ENCODE measurements around the gene ZC3H13.
"Not testable (repeated sequence)": the region's sequence is repeated elsewhere in the genome, so short reads cannot be mapped to it uniquely, and the experiment has no call there.

Gene ZC3H13

GRCh38 chr13:46004491-46004890, 48.1 kb downstream of the ZC3H13 start:
- no peak for DNase-seq

GRCh38 chr13:45996631-45997030, 55.9 kb downstream of the ZC3H13 start:
- no peak for DNase-seq

DNA sequence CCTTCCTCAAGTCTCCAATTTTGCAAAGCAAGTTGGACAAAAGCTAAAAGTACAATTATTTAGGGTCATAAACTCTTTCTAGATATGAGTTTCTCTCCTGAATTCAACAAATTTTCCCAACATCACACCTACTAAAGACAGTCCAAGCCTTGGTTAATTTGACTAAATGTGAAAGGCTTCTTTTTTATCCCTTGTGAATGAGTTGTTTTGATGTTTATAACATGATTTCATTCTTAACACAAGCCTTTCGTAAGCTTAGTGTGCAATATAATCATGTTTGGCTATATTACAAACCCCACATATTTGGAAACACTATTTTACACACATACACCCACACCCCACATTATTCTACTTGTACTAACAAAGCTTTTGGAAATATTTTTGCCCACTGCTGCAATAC, 57.3 kb downstream of the ZC3H13 start:
- DNase-seq, result no peak

GRCh38 chr13:45994752-45995151, 57.8 kb downstream of the ZC3H13 start:
- DNase-seq, result no peak

DNA sequence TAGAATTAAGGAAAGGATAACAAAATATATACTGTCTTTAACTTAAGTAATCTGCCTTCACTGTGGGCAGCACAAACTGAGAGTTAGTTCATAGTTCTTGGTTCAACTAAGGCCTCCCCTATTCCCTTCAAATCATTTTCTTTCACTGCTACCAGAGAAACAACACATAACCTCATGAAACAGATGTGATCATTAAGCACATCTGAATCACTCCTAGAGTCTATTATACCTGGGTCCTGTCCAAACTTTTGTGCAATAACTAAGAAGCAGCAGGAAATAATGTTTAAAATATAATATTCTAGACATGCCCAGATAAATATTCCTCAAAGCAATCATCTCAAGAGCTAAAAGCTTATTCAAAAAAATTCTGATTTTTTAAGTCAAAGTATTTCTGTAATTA, 62.9 kb downstream of the ZC3H13 start:
- DNase-seq, result no peak

DNA sequence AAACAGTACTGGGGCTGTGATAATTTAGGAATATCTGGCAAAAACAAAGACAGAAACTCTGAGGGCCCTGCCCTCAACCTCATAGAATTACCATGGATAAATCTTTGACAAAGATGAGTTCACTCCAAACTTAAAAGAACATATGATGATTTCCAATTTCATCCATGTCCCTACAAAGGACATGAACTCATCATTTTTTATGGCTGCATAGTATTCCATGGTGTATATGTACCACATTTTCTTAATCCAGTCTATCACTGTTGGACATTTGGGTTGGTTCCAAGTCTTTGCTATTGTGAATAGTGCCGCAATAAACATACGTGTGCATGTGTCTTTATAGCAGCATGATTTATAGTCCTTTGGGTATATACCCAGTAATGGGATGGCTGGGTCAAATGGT, 71.4 kb downstream of the ZC3H13 start:
- not testable (repeated sequence) for DNase-seq

DNA sequence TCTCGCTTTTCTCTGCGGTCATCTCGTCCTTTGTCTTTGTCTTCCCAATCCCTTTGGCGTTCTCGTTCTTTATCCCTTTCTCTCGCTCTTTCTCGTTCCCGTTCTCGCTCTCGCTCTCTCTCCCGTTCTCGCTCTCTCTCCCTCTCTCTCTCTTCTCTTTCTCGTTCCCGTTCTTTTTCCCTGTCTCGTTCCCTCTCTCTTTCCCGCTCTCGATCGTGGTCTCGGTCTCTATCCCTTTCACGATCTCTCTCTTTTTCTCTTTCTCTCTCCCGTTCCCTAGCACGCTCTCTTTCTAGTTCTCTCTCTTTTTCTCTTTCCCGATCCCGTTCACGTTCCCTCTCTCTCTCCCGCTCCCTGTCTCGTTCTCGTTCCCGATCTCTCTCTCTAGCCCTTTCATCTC, 77.2 kb downstream of the ZC3H13 start:
- DNase-seq, result no peak

DNA sequence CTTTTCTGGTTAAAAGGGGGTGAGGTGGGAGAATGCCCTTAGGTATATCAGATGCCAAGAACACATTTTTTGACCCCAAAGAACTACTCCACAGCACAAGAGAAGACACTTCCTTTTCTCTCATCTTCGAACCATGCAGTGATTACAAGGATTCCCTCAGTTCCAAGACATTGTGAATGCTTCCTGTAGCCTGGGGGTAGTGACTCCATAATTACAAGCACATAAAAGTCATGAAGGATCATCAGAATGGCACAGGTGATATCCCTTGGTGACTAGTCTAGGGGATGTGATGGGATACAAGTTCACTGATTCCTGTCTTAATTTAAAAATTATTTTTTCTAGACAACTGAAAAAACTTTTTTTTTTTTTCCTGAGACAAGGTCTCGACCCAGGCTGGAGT, 78.0 kb downstream of the ZC3H13 start:
- DNase-seq, result no peak

DNA sequence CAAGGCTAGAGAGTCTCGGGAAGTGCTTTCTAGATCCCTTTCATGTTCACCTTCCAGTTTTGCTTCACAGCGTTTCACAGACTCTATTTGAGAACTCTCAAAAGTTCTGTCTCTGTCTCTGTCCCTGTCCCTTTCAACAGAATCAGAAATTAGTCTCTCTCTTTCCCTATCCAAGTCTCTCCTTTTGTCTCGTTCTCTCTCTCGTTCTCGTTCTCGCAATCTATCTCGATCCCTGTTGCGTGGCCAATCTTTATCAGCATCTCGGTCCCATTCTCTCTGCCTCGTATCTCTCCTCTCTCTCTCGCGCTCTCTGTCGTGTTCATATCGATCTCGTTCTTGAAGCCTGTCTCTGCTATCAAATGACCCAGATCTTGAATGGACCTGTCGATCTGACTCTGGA, 85.0 kb downstream of the ZC3H13 start:
- DNase-seq, result no peak

- no peak for DNase-seq
Observed at GRCh38 chr13:45966715-45967114, 85.8 kb downstream of the ZC3H13 start.

GRCh38 chr13:45961468-45961867, 91.1 kb downstream of the ZC3H13 start:
- DNase-seq, result no peak

GRCh38 chr13:45954836-45955800, 97.4 kb downstream of the ZC3H13 start:
- no peak for DNase-seq

- no peak for DNase-seq
Observed at GRCh38 chr13:45953082-45953481, 99.5 kb downstream of the ZC3H13 start.

DNA sequence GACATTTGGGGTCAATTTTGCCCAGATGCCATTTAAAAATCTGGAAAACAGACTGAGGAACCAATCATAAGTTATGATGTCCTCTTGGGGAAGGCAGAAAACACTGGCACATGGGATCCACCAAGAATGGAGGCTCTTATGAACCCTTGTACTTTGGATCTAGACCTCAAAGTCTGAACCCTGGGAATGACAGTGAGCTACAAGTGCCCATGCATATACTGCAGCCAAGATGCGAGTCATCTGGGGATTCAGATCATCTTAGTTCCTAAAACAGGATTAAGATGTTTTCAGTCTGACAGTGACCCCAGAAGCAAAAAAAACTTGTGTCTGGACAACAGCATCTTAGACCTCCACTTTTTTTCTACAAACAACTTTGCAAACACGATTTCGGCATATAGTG, 100.8 kb downstream of the ZC3H13 start:
- no peak for DNase-seq

GRCh38 chr13:45951166-45951565, 101.4 kb downstream of the ZC3H13 start:
- DNase-seq, result no peak

GRCh38 chr13:45950386-45951000, 102.1 kb downstream of the ZC3H13 start:
- DNase-seq, result no peak

DNA sequence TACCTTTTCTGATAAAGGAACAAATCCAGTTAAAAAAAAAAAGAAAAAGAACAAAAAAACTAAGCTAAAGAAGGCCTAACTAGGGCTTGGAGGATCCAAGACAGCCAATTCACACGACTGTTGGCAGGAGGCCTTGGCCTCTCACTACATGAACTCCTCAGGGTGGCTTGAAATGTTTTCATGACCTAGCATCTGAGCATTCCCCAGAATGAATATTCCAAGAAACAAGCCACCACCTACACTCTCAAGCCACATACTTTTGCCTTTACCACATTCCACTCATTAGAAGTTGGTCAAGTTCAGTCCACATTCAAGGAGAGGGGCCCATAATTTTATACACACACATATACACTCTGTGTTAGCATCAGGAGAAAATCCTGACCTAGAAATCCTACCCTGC, 103.4 kb downstream of the ZC3H13 start:
- no peak for DNase-seq

- DNase-seq, result no peak
Observed at GRCh38 chr13:45943965-45944364, 108.6 kb downstream of the ZC3H13 start.

DNA sequence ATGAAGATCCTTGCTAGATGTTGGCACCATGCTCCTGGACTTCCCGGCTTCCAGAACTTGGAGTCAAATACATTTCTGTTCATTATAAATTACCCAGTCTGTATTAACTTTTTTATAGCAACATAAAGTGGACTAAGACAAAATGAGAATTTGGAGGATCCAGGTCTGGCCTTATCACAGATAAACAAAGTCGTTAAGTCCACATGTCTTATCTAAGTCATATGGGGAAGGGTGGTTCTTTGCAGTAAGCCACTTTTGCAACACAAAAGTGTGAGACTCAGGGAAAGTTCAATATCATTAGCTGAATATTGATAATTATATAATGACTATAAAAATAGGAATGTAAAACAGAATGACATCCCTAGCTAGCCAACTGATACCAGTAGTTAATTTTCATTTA, 109.4 kb downstream of the ZC3H13 start:
- no peak for DNase-seq

DNA sequence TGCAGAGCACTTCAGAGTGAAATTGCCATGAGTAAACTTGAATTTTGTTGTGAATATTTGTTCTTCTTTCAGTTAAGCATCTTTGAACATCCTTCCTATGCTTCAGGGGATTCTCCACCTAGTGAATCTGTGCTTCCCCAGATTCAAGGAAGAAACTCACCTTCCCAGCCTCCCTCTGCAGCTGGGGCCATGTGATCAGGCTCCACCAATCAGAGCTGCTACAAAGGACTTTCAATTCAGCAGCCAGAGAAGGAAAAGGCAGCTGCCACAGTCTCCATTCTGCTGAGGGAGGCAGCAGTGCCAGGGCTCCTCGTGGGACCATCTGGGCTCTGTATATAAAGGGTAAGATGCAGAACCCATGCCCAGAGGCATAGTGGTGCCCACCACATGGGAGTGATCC, 111.3 kb downstream of the ZC3H13 start:
- DNase-seq, result no peak

GRCh38 chr13:45940061-45940460, 112.5 kb downstream of the ZC3H13 start:
- no peak for DNase-seq

DNA sequence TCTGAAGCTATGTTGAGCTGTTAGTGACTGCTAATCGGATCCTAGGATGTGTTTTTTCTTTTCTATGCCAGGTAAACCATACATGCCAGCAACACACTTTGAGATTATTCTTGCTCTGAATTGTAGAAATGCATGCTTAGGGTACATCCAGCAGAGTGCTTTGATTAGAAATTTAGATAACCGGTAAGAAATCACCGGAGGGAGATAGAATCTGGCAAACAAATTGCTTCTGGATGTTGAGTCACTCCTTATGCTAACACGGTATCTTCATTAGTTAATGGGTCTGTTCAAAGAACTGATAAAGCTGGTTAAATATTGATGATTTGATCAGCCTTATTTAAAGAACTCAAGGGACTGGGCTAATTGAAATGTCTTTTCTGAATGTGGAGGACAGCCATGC, 115.9 kb downstream of the ZC3H13 start:
- no peak for DNase-seq

DNA sequence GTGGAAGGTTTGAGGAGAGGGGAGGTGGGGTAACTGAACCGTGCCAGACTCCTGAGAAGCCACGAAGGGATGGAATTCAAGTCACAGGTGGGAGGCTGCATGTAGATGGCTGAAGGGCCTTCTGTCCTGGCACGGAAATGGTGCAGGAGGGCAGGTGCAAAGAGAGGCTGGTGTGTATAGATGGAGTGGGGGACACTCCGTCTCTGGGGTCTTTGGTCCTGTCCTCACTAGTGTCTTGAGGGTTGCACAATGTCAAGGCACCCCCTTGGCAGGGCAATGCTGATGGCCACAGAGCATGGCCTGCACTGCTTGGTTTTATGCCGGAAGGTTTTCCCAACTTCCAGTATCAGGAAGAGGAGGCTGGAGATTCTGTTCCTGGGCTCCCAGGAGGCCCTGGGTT, 118.3 kb downstream of the ZC3H13 start:
- no peak for DNase-seq

GRCh38 chr13:45933203-45933908, 119.2 kb downstream of the ZC3H13 start:
- no peak for DNase-seq
